GM21367 (cell line): Measurements from ENCODE around the gene BOD1L1.

Experiments used
- ATAC-seq: cut with Tn5 transposase; IDR thresholded peaks from one replicate; pipeline ENCODE4 v1.9.1; 2021; ENCODE audit not compliant: unreplicated experiment

The BOD1L1 gene

GRCh38 chr4:13627606-13628311, at the start of gene BOD1L1:
TSS of gene BOD1L1 (minus strand) at chr4:13627725. CDS start at chr4:13627587, 138 bp downstream.
- peak; percentile 88 for ATAC-seq

- ATAC-seq = no peak
Measured at GRCh38 chr4:13674971-13675370, 47.4 kb upstream of the BOD1L1 start.

GRCh38 chr4:13673167-13673566, 45.6 kb upstream of the BOD1L1 start:
- ATAC-seq = no peak

- no peak for ATAC-seq
Measured at GRCh38 chr4:13670456-13671160, 43.1 kb upstream of the BOD1L1 start.

- ATAC-seq = no peak
Measured at GRCh38 chr4:13665701-13666660, 38.5 kb upstream of the BOD1L1 start.

GRCh38 chr4:13659341-13660070, 32.0 kb upstream of the BOD1L1 start:
- no peak for ATAC-seq

GRCh38 chr4:13656569-13657405, 29.3 kb upstream of the BOD1L1 start:
- ATAC-seq = no peak

- peak; percentile 93 for ATAC-seq
Measured at GRCh38 chr4:13654162-13654797, 26.8 kb upstream of the BOD1L1 start.

- no peak for ATAC-seq
Measured at GRCh38 chr4:13653766-13654161, 26.2 kb upstream of the BOD1L1 start.

- no peak for ATAC-seq
Measured at GRCh38 chr4:13647031-13647430, 19.5 kb upstream of the BOD1L1 start.

GRCh38 chr4:13645075-13645474, 17.6 kb upstream of the BOD1L1 start:
- ATAC-seq = no peak

- no peak for ATAC-seq
Measured at GRCh38 chr4:13642170-13642950, 14.8 kb upstream of the BOD1L1 start.

- no peak for ATAC-seq
Measured at GRCh38 chr4:13641084-13641483, 13.6 kb upstream of the BOD1L1 start.

GRCh38 chr4:13640149-13640940, 12.8 kb upstream of the BOD1L1 start:
- no peak for ATAC-seq

GRCh38 chr4:13635286-13635799, 7.8 kb upstream of the BOD1L1 start:
- ATAC-seq = no peak

GRCh38 chr4:13633671-13634070, 6.1 kb upstream of the BOD1L1 start:
- ATAC-seq = no peak

- ATAC-seq = peak; percentile 33
Measured at GRCh38 chr4:13627178-13627605, 333 bp downstream of the BOD1L1 start.
